Measurements from ENCODE around the gene DNAH12.

DNA sequence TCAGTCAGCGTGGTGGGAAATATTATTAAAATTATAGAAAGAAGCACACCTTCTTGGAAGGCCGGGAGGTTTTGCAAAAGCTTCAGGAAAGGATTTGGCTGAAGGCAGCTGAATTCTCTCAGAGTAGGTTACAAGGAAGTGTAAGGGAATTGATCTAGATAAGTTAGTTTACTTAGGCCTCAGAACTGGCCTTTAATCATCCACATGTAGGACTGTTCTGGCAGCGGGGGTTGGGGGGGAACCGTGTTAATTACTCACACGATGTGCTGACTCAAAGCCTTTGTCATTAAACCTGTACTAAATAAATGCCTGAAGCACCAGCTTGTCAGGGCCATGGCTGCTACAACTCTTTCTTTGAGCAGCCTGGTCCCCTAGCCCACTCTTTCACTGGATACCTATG is 264.5 kb downstream of the DNAH12 start:
- TF ChIP-seq, protein P1, sequence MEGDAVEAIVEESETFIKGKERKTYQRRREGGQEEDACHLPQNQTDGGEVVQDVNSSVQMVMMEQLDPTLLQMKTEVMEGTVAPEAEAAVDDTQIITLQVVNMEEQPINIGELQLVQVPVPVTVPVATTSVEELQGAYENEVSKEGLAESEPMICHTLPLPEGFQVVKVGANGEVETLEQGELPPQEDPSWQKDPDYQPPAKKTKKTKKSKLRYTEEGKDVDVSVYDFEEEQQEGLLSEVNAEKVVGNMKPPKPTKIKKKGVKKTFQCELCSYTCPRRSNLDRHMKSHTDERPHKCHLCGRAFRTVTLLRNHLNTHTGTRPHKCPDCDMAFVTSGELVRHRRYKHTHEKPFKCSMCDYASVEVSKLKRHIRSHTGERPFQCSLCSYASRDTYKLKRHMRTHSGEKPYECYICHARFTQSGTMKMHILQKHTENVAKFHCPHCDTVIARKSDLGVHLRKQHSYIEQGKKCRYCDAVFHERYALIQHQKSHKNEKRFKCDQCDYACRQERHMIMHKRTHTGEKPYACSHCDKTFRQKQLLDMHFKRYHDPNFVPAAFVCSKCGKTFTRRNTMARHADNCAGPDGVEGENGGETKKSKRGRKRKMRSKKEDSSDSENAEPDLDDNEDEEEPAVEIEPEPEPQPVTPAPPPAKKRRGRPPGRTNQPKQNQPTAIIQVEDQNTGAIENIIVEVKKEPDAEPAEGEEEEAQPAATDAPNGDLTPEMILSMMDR (IDR thresholded peaks at IDR 0.05 in 4 of 5, conservative IDR thresholded peaks at IDR 0.05 in 1 of 5): no peak
- TF ChIP-seq POLR2A (IDR thresholded peaks at IDR 0.05): no peak
